Measurements from ENCODE around the gene BRD4. TPM values are rescaled to one million over a fixed set of nuclear protein-coding genes. Genes with fewer than 3 reads are reported as not detected.
A peak's percentile ranks its signal among the peaks of the same experiment; 100 is the strongest.

The BRD4 gene
- total and polyA plus RNA-seq, 2 of the 13 experiments (the other 11 are each of a cell fraction or from before 2014, with no cell fraction given), result 10.5 to 11.4 TPM

DNA sequence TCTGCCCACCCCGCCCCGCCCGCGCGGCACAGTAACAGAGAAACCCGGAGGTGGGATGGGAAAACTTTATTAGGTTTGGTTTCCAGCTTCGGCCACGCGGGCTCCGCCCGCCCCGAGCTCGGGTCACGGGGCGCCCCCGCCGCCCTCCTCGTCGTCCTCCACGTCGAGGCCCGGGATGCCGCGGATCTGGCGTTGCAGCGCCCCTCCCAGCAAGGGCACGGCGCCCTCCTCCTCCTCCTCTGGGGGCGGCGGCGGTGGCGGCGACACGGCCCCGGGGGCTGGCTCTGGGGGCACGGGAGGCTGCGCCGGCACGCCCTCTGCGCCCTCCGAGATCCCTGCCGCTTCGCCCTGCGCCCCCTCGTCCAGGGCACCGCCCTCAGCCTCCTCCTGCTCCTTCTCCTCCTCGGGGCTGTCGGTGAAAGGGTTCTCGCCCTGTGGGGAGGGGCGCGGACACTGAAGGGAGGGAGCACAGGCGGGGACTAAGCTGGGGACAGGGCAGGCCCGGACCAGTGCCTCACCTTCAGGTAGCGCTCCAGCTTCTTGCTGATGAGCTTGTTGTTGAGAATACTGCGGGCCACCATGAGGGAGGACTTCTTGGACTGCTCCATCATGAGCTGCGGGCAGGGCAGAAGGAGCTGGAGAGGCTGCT, 47.8 kb upstream of the BRD4 start (continued):
- TF ChIP-seq, protein P1, sequence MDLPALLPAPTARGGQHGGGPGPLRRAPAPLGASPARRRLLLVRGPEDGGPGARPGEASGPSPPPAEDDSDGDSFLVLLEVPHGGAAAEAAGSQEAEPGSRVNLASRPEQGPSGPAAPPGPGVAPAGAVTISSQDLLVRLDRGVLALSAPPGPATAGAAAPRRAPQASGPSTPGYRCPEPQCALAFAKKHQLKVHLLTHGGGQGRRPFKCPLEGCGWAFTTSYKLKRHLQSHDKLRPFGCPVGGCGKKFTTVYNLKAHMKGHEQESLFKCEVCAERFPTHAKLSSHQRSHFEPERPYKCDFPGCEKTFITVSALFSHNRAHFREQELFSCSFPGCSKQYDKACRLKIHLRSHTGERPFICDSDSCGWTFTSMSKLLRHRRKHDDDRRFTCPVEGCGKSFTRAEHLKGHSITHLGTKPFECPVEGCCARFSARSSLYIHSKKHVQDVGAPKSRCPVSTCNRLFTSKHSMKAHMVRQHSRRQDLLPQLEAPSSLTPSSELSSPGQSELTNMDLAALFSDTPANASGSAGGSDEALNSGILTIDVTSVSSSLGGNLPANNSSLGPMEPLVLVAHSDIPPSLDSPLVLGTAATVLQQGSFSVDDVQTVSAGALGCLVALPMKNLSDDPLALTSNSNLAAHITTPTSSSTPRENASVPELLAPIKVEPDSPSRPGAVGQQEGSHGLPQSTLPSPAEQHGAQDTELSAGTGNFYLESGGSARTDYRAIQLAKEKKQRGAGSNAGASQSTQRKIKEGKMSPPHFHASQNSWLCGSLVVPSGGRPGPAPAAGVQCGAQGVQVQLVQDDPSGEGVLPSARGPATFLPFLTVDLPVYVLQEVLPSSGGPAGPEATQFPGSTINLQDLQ (CRISPR knock-in tag; IDR thresholded peaks at IDR 0.05), result no peak
- TF ChIP-seq POLR2A (IDR thresholded peaks at IDR 0.05; ENCODE audit: insufficient read depth in 1 of 2, low read depth in 2 of 2, low read length in 2 of 2) (no peak), ASH2L (IDR thresholded peaks at IDR 0.05; ENCODE audit: insufficient read length, low read depth, low read length) (peak; percentile 53), SIN3A (IDR thresholded peaks at IDR 0.05; ENCODE audit: borderline replicate concordance, low read depth, low read length) (peak; percentile 56; the same call in 1 of the 2 replicates), SAFB2 (CRISPR knock-in tag; IDR thresholded peaks at IDR 0.05; ENCODE audit: borderline replicate concordance, low read depth) (0 out of 2 replicates have a peak, but pooled peaks have one; percentile 90), MTF1 (CRISPR knock-in tag; IDR thresholded peaks at IDR 0.05) (no peak), ZNF567 (CRISPR knock-in tag; IDR thresholded peaks at IDR 0.05; ENCODE audit: borderline replicate concordance) (peak; percentile 53; the same call in 1 of the 2 replicates), GATAD2A (CRISPR knock-in tag; IDR thresholded peaks at IDR 0.05) (no peak), STAG1 (CRISPR knock-in tag; IDR thresholded peaks at IDR 0.05) (peak; percentile 2; the same call in 1 of the 2 replicates), ZNF616 (CRISPR knock-in tag; IDR thresholded peaks at IDR 0.05; ENCODE audit: low read depth) (no peak), ZBTB7B (CRISPR knock-in tag; IDR thresholded peaks at IDR 0.05) (no peak), NFATC3 (CRISPR knock-in tag; IDR thresholded peaks at IDR 0.05) (no peak), TRIM24 (CRISPR knock-in tag; IDR thresholded peaks at IDR 0.05) (no peak)
- TF ChIP-seq, protein P2, sequence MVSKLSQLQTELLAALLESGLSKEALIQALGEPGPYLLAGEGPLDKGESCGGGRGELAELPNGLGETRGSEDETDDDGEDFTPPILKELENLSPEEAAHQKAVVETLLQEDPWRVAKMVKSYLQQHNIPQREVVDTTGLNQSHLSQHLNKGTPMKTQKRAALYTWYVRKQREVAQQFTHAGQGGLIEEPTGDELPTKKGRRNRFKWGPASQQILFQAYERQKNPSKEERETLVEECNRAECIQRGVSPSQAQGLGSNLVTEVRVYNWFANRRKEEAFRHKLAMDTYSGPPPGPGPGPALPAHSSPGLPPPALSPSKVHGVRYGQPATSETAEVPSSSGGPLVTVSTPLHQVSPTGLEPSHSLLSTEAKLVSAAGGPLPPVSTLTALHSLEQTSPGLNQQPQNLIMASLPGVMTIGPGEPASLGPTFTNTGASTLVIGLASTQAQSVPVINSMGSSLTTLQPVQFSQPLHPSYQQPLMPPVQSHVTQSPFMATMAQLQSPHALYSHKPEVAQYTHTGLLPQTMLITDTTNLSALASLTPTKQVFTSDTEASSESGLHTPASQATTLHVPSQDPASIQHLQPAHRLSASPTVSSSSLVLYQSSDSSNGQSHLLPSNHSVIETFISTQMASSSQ (IDR thresholded peaks at IDR 0.05; ENCODE audit: low read depth), result no peak
- TF ChIP-seq, protein P2 (CRISPR knock-in tag; IDR thresholded peaks at IDR 0.05; ENCODE audit: borderline replicate concordance), result peak; percentile 25; the same call in 1 of the 2 replicates
- TF ChIP-seq, protein P3, sequence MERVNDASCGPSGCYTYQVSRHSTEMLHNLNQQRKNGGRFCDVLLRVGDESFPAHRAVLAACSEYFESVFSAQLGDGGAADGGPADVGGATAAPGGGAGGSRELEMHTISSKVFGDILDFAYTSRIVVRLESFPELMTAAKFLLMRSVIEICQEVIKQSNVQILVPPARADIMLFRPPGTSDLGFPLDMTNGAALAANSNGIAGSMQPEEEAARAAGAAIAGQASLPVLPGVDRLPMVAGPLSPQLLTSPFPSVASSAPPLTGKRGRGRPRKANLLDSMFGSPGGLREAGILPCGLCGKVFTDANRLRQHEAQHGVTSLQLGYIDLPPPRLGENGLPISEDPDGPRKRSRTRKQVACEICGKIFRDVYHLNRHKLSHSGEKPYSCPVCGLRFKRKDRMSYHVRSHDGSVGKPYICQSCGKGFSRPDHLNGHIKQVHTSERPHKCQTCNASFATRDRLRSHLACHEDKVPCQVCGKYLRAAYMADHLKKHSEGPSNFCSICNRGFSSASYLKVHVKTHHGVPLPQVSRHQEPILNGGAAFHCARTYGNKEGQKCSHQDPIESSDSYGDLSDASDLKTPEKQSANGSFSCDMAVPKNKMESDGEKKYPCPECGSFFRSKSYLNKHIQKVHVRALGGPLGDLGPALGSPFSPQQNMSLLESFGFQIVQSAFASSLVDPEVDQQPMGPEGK (CRISPR knock-in tag; IDR thresholded peaks at IDR 0.05), result peak; percentile 79
- TF ChIP-seq, protein P4, sequence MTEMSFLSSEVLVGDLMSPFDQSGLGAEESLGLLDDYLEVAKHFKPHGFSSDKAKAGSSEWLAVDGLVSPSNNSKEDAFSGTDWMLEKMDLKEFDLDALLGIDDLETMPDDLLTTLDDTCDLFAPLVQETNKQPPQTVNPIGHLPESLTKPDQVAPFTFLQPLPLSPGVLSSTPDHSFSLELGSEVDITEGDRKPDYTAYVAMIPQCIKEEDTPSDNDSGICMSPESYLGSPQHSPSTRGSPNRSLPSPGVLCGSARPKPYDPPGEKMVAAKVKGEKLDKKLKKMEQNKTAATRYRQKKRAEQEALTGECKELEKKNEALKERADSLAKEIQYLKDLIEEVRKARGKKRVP (CRISPR knock-in tag; IDR thresholded peaks at IDR 0.05), result 0 out of 4 replicates have a peak, but pooled peaks of 1 of the 2 experiments have one; percentile 10
- TF ChIP-seq, protein P5, sequence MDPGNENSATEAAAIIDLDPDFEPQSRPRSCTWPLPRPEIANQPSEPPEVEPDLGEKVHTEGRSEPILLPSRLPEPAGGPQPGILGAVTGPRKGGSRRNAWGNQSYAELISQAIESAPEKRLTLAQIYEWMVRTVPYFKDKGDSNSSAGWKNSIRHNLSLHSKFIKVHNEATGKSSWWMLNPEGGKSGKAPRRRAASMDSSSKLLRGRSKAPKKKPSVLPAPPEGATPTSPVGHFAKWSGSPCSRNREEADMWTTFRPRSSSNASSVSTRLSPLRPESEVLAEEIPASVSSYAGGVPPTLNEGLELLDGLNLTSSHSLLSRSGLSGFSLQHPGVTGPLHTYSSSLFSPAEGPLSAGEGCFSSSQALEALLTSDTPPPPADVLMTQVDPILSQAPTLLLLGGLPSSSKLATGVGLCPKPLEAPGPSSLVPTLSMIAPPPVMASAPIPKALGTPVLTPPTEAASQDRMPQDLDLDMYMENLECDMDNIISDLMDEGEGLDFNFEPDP (CRISPR knock-in tag; conservative IDR thresholded peaks at IDR 0.05), result no peak
